GM18505 (cell line): Measurements from ENCODE around the gene COG7.
A peak's percentile ranks its signal among the peaks of the same experiment; 100 is the strongest.

Experiments used
- ATAC-seq: cut with Tn5 transposase; IDR thresholded peaks from one replicate; pipeline ENCODE4 v1.9.1; 2021; ENCODE audit not compliant: unreplicated experiment
- POLR2A ChIP-seq: IDR thresholded peaks from 4 replicates; pipeline ENCODE4 v1.6.1; 2011; ENCODE audit warnings: borderline replicate concordance; ENCODE audit not compliant: insufficient read depth, insufficient read length; ENCODE audit errors: extremely low read depth

The COG7 gene

DNA sequence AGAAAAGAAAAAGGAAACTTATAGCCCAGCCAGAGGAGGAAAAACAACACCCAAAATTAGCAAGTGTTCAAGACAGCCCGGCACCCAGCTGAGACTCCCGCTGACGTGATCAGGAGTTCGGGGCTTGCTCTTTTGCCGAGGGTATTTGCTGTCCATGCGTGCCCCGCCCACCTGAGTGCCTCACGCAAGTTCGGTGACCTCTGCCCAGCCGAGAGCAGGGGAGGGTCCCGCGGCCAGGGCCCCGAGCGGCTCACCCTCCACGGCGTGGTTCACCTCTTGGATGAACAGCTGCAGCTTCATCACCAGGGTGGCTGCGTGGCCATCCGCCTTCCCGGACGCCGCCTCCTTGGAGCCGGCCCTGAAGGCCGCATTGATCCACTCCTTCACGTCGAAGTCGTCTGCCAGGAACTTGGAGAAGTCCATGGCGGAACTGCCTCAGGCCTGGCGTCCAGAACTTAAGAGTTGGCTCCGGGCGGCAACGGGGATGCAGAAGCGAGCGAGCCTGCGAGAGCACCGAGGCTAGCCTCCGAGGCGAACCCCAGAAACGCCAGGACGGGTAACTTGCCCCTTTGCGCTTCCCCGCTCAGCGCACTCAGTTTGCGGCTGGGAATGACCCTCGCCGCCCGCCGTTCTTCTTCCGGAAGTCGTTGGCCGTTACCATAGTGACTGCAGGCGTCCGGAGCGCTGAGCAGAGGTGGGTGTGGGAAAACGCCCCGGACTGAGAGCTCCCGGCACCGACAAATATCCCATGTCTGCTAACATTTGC, at the start of gene COG7:
TSS of gene COG7 (minus strand) at position 618 of the 766 bp plus-strand sequence. CDS start at position 423, 195 bp downstream.
- peak; percentile 79 for ATAC-seq
- TF ChIP-seq POLR2A, result peak; percentile 57

- no peak for TF ChIP-seq POLR2A
Measured at GRCh38 chr16:23502466-23502865, 49.5 kb upstream of the COG7 start.

GRCh38 chr16:23501291-23501690, 48.3 kb upstream of the COG7 start:
- no peak for TF ChIP-seq POLR2A

More at GRCh38 chr16:23502466-23502865, 49.5 kb upstream of the COG7 start:
- no peak for ATAC-seq

GRCh38 chr16:23500862-23501225, 47.9 kb upstream of the COG7 start:
- no peak for TF ChIP-seq POLR2A
- ATAC-seq, result no peak

More at GRCh38 chr16:23501291-23501690, 48.3 kb upstream of the COG7 start:
- no peak for ATAC-seq

DNA sequence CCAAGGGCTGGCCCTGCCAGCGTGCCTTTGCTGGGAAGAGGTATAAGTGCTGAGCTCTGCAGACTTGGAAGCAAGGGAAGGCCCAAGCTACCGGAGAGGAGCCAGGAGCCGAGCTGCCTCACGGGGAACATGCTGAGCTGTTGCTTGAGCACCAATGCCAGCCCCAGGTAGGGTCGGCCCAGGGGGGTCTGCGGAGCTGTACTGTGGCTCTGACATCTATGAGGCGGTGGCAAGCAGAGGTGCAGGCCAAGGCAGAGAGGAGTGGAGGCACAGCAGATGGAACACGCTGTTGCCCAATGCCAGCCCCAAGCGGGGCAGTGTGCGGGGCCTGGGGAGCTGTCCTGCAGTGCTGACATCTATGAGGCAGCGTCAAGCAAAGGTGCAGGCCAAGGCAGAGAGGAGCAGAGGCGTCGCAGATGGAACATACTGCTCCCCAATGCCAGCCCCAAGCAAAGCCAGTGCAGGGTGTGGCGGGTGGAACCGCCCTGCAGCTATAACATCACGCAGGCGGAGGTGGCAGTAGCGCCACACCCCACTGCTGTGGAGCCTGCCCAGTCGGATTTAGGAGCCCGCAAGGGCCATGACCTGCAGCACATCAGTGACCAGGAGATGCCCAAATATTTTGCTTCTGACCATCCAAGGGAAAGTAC, 47.3 kb upstream of the COG7 start:
- no peak for ATAC-seq
- TF ChIP-seq POLR2A, result no peak

GRCh38 chr16:23499801-23500200, 46.8 kb upstream of the COG7 start:
- no peak for TF ChIP-seq POLR2A
- ATAC-seq, result no peak

GRCh38 chr16:23498863-23499262, 45.9 kb upstream of the COG7 start:
- no peak for ATAC-seq
- TF ChIP-seq POLR2A, result no peak

DNA sequence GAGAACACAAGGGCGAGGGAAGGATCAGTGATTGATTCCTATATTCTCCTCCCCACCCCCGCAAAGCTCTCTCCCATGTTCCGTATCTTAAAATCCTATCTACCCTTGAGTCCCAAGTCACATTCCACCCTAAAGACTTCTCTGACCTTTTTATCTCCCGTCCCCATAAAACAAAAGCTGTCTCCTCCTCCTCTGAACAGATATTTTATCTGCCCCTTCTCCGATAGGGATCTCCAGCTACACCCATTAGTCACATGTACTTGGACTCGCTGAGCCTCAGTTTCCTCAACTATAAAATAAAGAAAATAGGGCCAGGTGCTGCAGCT, 44.5 kb upstream of the COG7 start:
- no peak for TF ChIP-seq POLR2A
- no peak for ATAC-seq

GRCh38 chr16:23496821-23497542, 44.0 kb upstream of the COG7 start:
- TF ChIP-seq POLR2A, result no peak
- ATAC-seq, result no peak

DNA sequence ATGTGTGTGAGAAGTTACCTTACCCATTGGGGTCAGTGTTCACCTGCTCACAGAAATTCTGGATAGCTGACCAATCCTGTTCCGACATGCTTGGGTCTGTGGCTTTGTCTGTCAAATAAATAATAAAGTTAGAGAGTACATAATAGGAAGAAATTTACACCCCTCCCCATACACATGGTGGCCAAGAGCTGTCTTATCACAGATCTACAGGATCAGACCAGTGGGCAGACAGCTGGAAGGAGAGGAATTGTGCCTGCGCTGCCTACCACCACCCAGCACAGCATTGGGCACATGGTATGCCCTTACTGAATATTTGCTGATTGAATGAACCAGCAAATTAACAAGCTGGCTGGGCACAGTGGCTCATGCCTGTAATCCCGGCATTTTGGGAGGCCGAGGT, 42.7 kb upstream of the COG7 start:
- no peak for TF ChIP-seq POLR2A
- ATAC-seq, result no peak

DNA sequence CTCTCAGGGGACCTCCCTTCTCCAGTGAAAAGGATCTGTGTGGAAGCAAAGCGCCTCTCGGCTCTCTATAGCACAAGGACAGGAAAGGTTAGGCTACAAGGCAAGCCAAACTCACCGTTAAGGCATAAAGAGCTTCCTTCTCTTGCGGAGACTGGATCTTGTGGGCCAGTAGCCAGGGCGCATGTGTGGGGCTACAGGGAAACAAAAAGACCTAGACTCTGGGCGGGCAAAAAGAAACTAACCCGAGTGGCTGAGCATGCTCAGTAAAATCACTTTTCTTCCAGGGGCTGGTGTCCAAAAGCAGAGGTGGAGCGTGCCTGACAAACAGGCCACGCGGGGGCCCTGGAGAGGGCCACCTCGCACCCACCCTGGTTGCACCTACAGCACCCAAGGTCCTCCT, 41.2 kb upstream of the COG7 start:
- ATAC-seq, result no peak
- TF ChIP-seq POLR2A, result no peak

GRCh38 chr16:23491490-23492391, 38.8 kb upstream of the COG7 start:
- no peak for TF ChIP-seq POLR2A

DNA sequence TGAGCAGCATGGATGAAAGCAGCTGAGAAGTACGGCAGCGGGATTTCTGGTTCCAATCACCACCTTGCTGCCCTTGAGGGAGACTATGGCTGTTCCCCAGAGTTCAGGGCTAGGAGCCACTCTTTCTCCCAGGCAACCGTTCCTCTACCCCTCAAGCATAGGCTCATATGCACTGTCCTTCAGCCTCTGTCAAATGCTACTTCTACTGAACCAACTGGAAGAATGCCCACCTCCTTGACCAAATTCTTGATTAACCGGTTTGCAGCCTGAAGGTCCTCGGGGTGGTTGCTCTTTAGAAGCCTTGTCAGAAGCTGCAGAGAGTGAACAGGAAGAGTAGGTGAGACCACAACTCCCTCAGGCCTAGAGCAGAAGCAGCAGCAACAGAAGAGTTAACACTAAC, 33.5 kb upstream of the COG7 start:
- no peak for ATAC-seq
- TF ChIP-seq POLR2A, result no peak

More at GRCh38 chr16:23491490-23492391, 38.8 kb upstream of the COG7 start:
- no peak for ATAC-seq
